ENCODE data around the gene ELOVL6. TPM values are rescaled to one million over a fixed set of nuclear protein-coding genes. Genes with fewer than 3 reads are reported as not detected.

The ELOVL6 gene, protein sequence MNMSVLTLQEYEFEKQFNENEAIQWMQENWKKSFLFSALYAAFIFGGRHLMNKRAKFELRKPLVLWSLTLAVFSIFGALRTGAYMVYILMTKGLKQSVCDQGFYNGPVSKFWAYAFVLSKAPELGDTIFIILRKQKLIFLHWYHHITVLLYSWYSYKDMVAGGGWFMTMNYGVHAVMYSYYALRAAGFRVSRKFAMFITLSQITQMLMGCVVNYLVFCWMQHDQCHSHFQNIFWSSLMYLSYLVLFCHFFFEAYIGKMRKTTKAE
- total RNA-seq = 15.2 and 27.7 TPM in 2 replicates

GRCh38 chr4:110198435-110199416 is at the start of gene ELOVL6:
Gene ELOVL6, minus strand, starts transcription at chr4:110198615. Its CDS starts 280 bp downstream, at chr4:110198335.

Data from epithelial cell of alveolus of lung (primary cell).